ENCODE results near the gene SMIM20. TPM values are rescaled to one million over a fixed set of nuclear protein-coding genes. Genes with fewer than 3 reads are reported as not detected.

Gene SMIM20
- total and polyA plus RNA-seq, 9 of the 15 experiments (the other 6 are each of a cell fraction or from before 2014, with no cell fraction given), result 25.1 to 51.0 (median 38.9) TPM

- Histone ChIP-seq H3K79me2 (ENCODE audit: control insufficient read depth, insufficient read depth, low read length) (no peaks in the 10 kb centered on the region), H3K27ac (ENCODE audit: extremely low read depth, low read depth, low read length) (no peak overlapping the region), H3K9me1 (ENCODE audit: control insufficient read depth, insufficient read depth, low read length) (no peaks in the 10 kb centered on the region), H3K27me3 (ENCODE audit: control insufficient read depth in 2 of 2, insufficient read depth in 2 of 2, low read length in 2 of 2) (peaks cover 38 to 46% of the 10 kb centered on the region in 2 experiments; a peak in 4 of 5 replicates), H4K20me1 (replicated peaks; ENCODE audit: control insufficient read depth, insufficient read depth, low read length) (no peaks in the 10 kb centered on the region), H3K36me3 (ENCODE audit: control insufficient read depth, insufficient read depth, low read length) (no peaks in the 10 kb centered on the region), H3K9ac (ENCODE audit: insufficient read depth in 1 of 2, low read depth in 2 of 2, low read length in 2 of 2) (no peak overlapping the region), H3K4me2 (ENCODE audit: insufficient read depth, low read length) (no peak overlapping the region), H3K4me1 (replicated peaks in 1 of 2; ENCODE audit: control insufficient read depth in 2 of 2, insufficient read depth in 2 of 2, low read length in 2 of 2) (no peaks in the 10 kb centered on the region), H2AFZ (ENCODE audit: low read depth, low read length) (no peak overlapping the region), H3K9me3 (replicated peaks; ENCODE audit: control insufficient read depth, insufficient read depth, low read depth, low read length) (no peaks in the 10 kb centered on the region), H3K4me3 (no peak overlapping the region)
- ATAC-seq (no peak), FAIRE-seq (no peak), DNase-seq (ENCODE audit: extremely low read depth in 1 of 4, low spot score in 3 of 4) (no peak)
- TF ChIP-seq HDAC6 (IDR thresholded peaks at IDR 0.05; ENCODE audit: low read depth, low read length) (no peak), NRF1 (conservative IDR thresholded peaks at IDR 0.05 in 1 of 2, IDR thresholded peaks at IDR 0.05 in 1 of 2) (no peak), ARID2 (IDR thresholded peaks at IDR 0.05) (no peak), HDAC3 (IDR thresholded peaks at IDR 0.05; ENCODE audit: borderline replicate concordance, partially characterized antibody) (no peak), ASH1L (IDR thresholded peaks at IDR 0.05; ENCODE audit: borderline replicate concordance, low read depth, partially characterized antibody) (no peak), ATF7 (IDR thresholded peaks at IDR 0.05) (no peak)
- CTCF ChIA-PET (ENCODE audit: low intra/inter-chr PET ratio), result no interaction called here
- in situ Hi-C loops (cut with MboI) (no loop called here), intact Hi-C loops (cut with micrococcal nuclease) (no loop called here)
- no TSS peak for BruUV-seq (replicated peaks)
- 0% methylated on average over 3 of the region's 3 CpGs for WGBS (ENCODE audit: insufficient coverage, low coverage, missing lambda C conversion rate)
- POLR2A ChIA-PET, result interaction anchor here (0.6 kb wide), 1 partner anchor 12 kb away, joined by 3 read pairs; no protein-coding TSS in a partner anchor
These were observed 39.4 kb upstream of the SMIM20 start for GRCh38 chr4:25874655-25875054.

- no peaks in the 10 kb centered on the region for H4K20me1 ChIP-seq (replicated peaks; ENCODE audit: control insufficient read depth, insufficient read depth, low read length)
- FAIRE-seq (no peak), DNase-seq (ENCODE audit: extremely low read depth in 1 of 4, low spot score in 3 of 4) (no peak), ATAC-seq (no peak)
- WGBS (ENCODE audit: insufficient coverage, low coverage, missing lambda C conversion rate), result 13% methylated on average over 7 of the region's 7 CpGs
- H3K36me3 ChIP-seq (ENCODE audit: control insufficient read depth, insufficient read depth, low read length), result no peaks in the 10 kb centered on the region
- intact Hi-C loops (cut with micrococcal nuclease), result no loop called here
- H3K4me2 ChIP-seq (ENCODE audit: insufficient read depth, low read length), result no peak overlapping the region
- no peak overlapping the region for H3K9ac ChIP-seq (ENCODE audit: insufficient read depth in 1 of 2, low read depth in 2 of 2, low read length in 2 of 2)
- H3K4me3 ChIP-seq, result no peak overlapping the region
- in situ Hi-C loops (cut with MboI), result no loop called here
- no peaks in the 10 kb centered on the region for H3K79me2 ChIP-seq (ENCODE audit: control insufficient read depth, insufficient read depth, low read length)
- no peak overlapping the region for H2AFZ ChIP-seq (ENCODE audit: low read depth, low read length)
- H3K27me3 ChIP-seq (ENCODE audit: control insufficient read depth in 2 of 2, insufficient read depth in 2 of 2, low read length in 2 of 2), result peaks cover 43 to 46% of the 10 kb centered on the region in 2 experiments
- no peaks in the 10 kb centered on the region for H3K4me1 ChIP-seq (replicated peaks in 1 of 2; ENCODE audit: control insufficient read depth in 2 of 2, insufficient read depth in 2 of 2, low read length in 2 of 2)
- ChIA-PET POLR2A (no interaction called here), CTCF (ENCODE audit: low intra/inter-chr PET ratio) (no interaction called here)
- no TSS peak for BruUV-seq (replicated peaks)
- no peak overlapping the region for H3K27ac ChIP-seq (ENCODE audit: extremely low read depth, low read depth, low read length)
- H3K9me1 ChIP-seq (ENCODE audit: control insufficient read depth, insufficient read depth, low read length), result no peaks in the 10 kb centered on the region
- no peaks in the 10 kb centered on the region for H3K9me3 ChIP-seq (replicated peaks; ENCODE audit: control insufficient read depth, insufficient read depth, low read depth, low read length)
- no peak for TF ChIP-seq RFX5 (IDR thresholded peaks at IDR 0.05; ENCODE audit: low read depth, low read length)
- no peak for TF ChIP-seq IRF2 (CRISPR knock-in tag; IDR thresholded peaks at IDR 0.05)
- no peak for TF ChIP-seq KLF10 (CRISPR knock-in tag; IDR thresholded peaks at IDR 0.05)
- TF ChIP-seq RBM25 (IDR thresholded peaks at IDR 0.05; ENCODE audit: low read depth, low read length, severe bottlenecking), result no peak
- TF ChIP-seq ZBTB5 (IDR thresholded peaks at IDR 0.05), result no peak
- no peak for TF ChIP-seq BCL6 (CRISPR knock-in tag; IDR thresholded peaks at IDR 0.05)
- no peak for TF ChIP-seq PKNOX1 (IDR thresholded peaks at IDR 0.05)
- TF ChIP-seq ZBTB7A (IDR thresholded peaks at IDR 0.05; ENCODE audit: borderline replicate concordance, control insufficient read depth, low read depth, low read length), result no peak
- no peak for TF ChIP-seq ZNF263 (CRISPR knock-in tag; IDR thresholded peaks at IDR 0.05; ENCODE audit: borderline replicate concordance)
These were observed 38.7 kb upstream of the SMIM20 start for GRCh38 chr4:25875281-25875745.
